ENCODE measurements around the gene C19orf53.
"Not testable (repeated sequence)": the region's sequence is repeated elsewhere in the genome, so short reads cannot be mapped to it uniquely, and the experiment has no call there.

The C19orf53 gene

DNA sequence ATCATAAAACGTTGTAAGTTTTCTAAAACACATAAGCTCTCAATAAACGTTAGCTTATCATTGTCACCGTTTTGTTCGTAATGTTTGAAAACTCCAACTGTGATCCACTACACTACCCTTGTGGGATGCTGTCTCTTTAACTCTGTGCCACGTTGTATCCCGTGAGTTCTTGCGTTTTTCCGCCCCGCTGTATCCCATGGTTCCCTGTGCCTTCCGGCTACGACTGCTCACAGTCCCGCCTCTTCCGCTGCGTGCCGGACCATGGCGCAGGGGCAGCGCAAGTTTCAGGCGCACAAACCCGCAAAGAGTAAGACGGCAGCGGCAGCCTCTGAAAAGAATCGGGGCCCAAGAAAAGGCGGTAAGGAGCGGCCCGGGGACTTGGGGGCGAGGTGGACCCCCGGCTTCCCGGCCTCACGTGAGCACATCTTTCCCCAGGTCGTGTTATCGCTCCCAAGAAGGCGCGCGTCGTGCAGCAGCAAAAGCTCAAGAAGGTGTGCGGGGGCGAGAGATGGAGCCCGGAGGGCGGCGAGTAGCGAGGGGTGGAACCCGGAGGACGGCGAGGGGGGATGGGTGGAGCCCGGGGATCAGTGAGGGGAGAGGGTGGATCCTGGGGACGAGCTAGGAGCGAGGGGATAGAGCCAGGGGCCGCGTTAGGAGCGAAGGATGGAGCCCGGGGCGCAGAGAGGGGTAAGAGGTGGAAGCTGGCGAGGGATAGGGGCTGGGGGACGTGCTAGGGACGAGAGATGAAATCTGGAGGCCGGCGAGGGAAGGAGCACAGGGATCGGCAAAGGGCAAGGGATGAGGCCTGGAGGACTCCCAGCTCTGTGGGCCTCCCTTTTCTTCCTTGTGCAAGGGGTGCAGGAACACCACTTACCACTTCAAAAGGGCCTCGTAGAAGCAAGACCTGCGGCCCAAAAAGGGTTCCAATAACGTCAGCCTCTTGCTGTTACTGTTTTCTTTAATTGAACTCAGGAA, at the start of gene C19orf53:
Gene C19orf53, plus strand, starts transcription at position 240 of the 975 bp plus-strand sequence. Its CDS starts 22 bp downstream, at position 262.
- DNase-seq (ENCODE audit: low spot score): peak; percentile 96

DNA sequence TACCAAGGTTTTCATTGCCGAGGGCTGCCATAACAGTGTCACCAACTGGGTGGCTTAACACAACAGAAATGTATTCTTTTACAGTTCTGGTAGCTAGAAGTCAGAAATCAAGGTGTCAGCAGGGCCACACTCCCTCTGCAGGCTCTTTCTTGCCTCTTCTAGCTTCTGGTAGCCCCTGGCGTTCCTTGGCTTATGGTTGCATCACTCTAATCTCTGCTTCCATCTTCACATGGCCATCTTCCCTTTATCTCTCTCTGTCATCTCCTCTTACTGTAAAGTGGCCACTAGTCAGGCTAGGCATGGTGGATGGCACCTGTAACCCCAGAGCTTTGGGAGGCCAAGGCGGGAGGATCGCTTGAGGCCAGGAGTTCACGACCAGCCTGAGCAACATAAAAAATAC, 47.9 kb upstream of the C19orf53 start:
- no peak for DNase-seq (ENCODE audit: low spot score)

DNA sequence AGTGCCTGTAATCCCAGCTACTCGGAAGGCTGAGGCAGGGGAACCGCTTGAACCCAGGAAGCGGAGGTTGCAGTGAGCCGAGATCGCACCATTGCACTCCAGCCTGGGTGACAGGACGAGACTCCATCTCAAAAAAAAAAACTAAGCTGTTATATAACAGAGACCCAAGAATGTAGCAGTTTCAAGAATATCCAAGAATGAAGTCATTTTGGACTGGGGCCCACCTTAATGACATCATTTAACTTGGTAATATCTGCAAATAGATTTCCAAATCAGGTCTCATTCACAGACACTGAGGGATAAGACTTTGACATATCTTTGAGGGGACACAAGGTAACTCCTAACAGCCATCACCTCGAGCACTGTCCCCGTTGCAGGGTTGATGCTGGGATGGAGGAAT, 46.5 kb upstream of the C19orf53 start:
- DNase-seq (ENCODE audit: low spot score): no peak

DNA sequence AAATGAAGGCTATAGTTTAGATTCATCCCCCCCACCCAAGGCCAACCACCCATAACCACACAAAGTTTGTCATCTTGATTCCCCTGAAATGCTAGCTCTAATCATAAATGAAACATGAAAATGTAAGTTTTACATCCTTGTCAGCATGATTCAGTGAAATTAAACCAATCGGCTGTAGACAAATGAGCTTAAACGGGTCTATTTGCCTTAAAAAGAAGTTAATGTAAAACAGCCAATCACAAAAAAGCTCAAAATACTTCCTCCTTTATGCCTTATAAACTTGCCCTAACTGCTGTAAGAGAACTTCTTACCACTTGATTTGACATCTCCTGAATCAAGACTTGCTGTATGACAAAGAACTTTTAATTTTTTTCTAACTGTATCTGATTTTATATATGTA, 44.4 kb upstream of the C19orf53 start:
- DNase-seq (ENCODE audit: low spot score): no peak

DNA sequence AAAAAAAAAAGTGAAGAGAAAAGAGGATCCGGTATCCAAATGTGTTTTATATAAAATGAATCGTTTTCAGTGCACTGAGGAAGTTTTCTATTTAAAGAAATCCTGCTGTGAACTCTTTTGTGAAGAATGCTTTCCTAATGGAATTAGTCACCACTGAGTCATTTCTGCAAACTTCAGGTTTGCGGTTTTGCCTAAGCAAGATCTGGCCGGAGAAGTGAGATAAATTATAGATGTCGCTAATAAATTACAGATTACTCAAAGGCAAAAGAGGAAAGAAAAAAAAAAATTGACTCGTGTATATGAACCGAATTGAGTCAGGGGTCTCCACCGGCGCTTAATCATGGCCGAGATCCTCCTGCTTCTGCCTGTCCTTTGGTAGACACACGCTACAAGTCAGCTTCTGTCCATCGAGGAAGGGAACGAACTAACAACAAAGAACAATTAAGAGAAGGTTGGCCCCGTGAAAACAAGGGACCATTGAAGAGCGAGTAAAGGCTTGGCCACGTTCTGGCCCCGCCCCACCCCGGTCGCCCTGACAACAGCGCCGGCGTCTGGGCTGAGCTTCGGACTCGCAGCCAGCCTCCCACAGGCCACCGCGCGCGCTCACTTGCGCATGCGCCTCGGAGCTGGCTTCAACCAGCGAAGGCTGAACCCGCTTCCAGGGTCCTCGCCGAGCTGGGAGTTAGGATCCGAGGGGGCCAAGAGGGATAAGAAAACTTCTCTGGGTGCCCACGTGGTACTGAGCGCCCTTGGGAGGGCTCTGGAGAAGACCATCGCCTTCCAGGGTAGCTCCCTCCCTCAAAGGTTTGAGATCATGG, 42.9 kb upstream of the C19orf53 start:
- DNase-seq (ENCODE audit: low spot score): peak; percentile 93

DNA sequence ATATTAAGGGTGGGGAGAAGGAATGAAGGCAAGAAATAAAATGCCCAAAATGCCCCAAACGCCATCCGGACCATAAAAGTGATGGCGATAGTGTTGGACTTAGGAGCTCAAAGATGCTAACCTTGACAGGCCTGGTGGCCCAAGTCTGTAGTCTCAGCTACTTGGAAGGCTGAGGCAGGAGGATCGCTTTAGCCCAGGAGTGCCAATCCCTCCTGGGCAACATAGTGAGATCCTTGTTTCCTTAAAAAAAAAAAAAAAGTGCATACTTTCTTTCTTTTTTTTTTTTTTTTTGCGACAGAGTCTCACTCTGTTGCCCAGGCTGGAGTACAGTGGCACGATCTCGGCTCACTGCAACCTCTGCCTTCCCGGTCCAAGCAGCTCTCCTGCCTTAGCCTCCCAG, 41.9 kb upstream of the C19orf53 start:
- no peak for DNase-seq (ENCODE audit: low spot score)

DNA sequence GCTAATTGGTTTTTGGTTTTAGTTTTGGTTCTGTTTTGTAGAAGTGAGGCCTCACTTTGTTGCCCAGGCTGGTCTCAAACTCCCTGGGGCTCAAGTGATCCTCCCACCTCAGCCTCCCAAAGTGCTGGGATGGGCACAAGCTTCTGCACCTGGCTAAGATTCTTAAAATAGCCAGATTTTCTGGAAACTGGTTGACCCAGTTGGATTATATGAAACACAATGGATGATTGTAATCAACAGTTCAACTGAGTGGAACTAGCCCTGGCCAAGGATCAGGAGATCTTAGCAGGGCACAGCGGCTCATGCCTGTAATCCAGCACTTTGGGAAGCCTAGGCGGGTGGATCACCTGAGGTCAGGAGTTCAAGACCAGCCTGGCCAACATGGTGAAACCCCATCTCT, 39.5 kb upstream of the C19orf53 start:
- DNase-seq (ENCODE audit: low spot score): no peak

DNA sequence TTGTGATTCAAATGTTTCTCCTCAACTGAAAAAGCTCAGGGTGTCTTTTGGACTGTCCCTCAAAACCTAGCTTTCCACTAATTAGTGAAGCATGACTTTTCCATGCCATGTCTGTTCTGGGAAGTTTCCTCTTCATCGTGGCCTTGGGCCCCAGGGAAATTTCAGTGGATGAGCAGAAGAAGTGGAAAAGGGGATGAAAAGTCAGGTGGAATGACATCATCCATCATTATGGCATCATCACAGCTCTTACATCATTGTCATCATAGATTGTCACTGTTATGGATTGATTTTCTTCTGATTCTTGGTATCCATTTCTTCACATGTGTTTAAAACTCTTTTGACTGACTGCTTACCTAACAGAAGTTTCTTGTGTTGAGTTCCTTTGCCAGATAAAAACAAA, 36.2 kb upstream of the C19orf53 start:
- no peak for DNase-seq (ENCODE audit: low spot score)

DNA sequence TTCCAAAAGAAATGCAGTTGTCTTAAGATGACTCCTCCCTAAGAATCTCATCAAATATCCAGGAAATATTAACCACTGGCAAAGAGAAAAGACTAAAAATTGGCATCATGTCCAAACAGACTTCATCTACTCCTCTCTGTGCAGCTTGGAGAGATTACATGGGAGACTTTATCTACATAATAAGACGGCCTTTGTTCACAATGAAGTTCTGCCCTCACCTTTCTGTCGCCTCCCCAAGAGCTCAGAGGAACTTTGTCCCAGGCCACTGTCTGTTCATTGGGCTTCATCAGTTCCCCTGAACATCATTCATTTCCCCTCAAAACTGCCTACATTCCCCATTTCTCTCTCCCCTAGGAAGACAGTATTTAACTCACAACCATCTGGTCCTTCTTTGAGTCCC, 32.4 kb upstream of the C19orf53 start:
- no peak for DNase-seq (ENCODE audit: low spot score)

DNA sequence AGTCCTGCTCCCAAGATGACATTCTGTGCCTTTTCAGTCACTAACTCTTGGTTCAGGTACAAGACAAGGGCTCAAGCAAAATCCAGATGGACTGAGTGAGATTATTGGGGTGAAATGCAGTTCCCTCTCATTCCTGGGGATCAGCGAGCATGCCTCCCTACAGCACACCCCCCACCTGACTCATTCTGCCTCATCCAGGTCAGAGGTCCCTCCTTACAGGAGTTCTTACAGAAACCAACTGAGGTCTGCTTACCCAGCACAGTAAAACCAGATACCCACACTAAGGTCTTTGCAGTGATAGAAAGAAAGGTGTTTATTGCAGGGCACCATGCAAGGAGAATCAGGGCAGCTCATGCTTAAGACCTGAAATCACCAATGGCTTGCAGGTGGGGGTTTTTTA, 31.5 kb upstream of the C19orf53 start:
- no peak for DNase-seq (ENCODE audit: low spot score)

DNA sequence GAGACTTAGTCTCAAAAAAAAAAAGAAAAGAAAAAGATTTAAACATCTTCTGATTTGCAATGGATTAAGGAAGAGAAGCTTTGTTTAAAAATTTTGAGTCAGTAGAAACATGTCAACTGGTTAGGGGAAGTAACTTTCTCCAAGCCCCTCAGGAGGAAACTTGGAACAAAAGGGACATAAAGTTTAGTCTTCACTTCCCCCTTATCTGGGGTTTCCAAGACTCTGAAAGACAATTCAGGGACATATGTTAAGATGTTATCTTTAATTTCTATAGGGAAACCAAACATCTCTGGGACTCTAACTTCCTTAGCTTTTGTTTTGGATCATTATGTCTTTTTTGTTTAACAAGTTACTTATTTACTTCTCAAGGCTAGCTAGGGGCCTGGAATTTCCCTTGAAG, 30.1 kb upstream of the C19orf53 start:
- no peak for DNase-seq (ENCODE audit: low spot score)

DNA sequence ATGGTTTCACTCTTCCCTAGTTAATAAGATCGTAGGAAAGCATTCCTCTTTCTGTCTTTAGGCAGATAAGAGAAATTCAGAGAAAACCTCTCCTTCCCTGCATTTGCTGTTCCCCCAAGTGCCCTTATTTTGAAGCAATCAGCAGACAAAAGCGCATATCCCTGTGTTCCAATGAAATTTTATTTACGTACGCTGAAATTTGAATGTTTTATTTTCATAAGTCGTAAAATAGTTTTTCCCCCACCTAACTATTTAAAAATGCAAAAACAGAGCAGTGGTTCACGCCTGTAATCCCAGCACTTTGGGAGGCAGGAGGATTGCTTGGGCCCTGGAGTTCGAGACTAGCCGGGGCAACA, 27.2 kb upstream of the C19orf53 start:
- DNase-seq (ENCODE audit: low spot score): no peak

DNA sequence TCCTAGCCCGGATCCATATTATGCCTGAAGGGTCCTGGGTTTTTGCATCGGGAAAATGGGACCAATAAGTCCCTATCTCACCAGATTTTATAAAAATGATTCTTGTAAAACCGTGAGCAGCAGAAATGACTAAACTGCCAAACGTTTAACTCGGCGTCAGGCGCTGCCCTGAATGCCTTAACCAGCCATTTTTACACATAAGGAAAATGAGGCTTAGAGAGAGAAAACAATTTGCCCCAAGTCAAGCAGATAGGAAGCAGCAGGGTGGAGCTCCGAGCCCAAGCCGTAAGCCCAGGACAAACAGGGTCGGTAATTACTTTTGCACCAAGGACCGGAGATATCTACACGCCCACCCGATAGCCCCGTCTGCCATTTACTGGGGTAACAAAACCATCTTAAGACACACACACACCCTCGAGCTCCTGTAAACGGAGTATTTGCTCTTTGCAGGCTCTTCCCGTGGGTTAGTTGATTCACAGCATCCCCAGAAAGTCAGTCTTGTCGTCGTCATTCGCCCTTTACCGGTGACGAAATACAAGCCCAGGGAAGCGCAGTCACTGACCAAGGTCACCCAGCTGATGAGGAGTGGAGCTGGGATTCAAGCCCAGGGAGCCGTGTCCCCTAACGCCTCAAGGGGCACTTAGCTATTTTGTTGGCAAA, 26.0 kb upstream of the C19orf53 start:
- no peak for DNase-seq (ENCODE audit: low spot score)

DNA sequence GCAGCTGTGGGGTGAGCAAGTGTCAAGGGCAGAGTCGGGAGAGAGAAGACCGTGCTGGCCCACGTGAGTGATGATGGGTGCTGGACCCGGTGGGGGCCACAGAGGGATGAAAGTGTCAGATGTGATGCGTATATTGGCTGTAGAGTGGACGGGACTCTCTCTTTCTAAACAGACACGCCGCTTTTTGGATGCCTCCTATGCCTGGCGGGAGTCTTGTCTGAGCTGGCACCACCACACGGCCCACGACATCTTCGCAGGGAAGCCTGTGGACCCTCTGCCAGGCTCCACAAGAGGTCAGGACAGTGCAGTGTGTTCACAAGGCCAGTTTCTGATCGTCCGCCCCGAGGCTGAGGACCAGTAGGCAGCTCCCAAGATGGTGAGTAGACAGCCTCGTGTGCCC, 22.8 kb upstream of the C19orf53 start:
- DNase-seq (ENCODE audit: low spot score): no peak

DNA sequence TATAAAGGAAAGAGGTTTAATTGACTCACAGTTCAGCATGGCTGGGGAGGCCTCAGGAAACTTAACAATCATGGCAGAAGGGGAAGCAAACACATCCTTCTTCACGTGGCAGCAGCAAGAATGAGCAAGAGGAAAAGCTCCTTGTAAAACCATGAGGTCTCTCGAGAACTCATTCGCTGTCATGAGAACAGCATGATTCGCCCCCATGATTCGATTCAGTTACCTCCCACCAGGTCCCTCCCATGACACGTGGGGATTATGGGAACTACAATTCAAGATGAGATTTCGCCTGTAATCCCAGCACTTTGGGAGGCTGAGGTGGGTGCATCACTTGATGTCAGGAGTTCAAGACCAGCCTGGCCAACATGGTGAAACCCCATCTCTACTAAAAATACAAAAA, 20.6 kb upstream of the C19orf53 start:
- not testable (repeated sequence) for DNase-seq (ENCODE audit: low spot score)

DNA sequence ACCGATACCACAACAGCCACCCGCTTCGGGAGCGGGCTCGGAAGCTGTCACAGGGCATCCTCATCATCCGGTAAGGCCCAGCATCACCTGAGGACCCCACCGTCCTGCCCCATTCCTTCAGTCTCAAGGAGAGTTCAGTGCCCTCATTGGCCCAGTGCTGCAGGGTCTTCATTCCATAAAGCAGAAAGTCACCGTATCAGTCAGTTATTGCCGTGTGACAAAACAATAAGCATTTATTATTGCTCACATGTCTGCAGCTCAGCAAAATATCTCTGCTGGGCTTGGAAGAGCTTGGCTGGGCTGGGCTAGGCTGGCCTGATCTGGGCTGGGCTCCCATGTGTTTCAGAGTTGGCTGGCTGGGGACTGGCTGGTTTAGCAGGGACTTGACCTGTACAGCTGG, 18.0 kb upstream of the C19orf53 start:
- DNase-seq (ENCODE audit: low spot score): no peak

DNA sequence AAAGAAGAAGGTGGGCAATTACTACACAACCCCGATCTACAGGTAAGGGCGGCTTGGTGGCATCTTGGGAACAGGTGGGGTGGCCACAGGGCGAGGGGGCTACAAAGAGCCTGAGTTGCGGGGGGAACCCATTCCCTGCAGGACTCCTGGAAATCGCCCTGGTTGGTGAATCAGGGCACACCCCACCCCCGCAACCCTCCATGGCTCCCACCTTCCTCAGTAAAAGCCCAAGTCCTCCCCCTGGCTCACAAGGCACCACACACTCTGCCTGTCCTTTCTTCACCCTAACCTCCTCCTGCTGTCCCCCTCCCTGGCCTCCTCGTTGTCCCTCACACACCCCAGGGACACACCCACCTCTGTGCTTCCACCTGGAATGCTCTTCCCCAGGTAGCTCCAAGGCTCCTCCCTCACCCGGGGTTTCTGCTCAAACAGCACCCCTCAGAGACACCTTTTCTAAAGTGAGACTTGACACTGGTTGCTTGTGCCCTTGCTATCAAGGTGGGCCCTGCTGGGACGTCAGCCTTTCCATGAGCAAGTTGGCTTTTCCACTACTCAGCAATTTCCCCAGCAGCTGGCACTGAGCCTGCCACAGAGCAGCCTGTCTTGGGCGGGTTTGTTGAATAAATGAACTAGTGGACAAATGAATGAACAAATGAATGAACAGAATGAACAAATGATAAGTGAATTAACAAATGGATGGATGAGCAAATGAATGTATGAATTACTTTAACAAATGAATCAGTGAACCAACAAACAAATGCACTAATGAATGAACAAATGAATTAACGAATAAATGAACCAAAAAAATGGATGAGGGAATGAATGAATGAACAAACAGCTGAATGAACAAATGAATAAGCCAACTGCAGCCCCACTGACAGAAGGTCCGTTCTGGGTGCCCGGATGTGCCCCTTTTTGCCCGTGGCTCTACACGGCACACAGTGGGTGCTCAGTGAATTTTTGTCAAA, 16.2 kb upstream of the C19orf53 start:
- no peak for DNase-seq (ENCODE audit: low spot score)

DNA sequence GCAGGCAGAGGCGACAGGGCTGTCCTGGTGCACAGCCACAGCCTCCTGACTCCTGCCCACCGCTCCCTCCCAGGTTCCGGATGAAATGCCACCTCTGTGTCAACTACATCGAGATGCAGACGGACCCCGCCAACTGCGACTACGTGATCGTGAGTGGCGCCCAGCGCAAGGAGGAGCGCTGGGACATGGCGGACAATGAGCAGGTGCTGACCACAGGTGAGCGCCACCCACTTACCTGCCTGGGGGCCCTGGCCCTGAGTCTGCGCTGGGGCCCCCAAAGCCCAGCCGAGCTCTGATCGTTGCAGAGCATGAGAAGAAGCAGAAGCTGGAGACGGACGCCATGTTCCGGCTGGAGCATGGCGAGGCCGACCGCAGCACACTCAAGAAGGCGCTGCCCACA, 15.5 kb upstream of the C19orf53 start:
- no peak for DNase-seq (ENCODE audit: low spot score)

DNA sequence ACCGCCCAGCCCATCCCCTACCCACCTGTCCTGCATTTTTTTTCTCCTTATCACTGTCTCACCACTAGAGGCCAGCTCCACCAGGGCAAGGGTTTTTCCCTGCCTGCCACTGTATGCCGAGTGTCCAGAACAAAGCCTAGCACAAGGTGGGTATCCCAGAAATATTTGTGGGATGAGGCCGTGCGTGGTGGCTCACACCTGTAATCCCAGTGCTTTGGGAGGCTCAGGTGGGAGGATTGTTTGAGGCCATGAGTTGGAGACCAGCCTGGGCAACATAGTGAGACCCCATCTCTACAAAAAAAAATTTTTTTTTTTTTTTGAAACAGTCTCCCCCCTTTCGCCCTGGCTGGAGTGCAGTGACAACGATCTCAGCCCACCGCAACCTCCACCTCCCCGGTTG, 12.8 kb upstream of the C19orf53 start:
- DNase-seq (ENCODE audit: low spot score): no peak

DNA sequence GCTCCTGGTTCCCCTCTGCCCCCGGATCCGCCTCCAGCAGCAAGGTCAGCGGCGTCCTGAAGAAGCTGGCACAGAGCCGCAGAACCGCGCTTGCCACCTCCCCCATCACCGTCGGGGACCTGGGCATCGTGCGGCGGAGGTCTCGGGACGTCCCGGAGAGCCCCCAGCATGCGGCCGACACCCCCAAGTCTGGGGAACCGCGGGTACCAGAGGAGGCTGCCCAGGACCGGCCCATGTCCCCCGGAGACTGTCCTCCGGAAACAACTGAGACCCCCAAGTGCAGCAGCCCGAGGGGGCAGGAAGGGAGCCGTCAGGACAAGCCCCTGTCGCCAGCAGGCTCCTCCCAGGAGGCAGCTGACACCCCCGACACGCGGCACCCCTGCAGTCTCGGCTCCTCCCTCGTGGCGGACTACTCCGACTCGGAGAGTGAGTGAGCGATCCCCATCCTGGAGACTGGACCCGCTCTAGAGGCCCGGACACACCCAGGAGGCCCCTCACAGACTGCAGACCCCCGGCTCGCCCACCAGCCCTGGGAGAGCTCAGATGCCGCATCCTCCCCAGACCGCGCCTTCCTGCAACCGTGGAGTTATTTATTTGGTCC, 11.5 kb upstream of the C19orf53 start:
- DNase-seq (ENCODE audit: low spot score): no peak

DNA sequence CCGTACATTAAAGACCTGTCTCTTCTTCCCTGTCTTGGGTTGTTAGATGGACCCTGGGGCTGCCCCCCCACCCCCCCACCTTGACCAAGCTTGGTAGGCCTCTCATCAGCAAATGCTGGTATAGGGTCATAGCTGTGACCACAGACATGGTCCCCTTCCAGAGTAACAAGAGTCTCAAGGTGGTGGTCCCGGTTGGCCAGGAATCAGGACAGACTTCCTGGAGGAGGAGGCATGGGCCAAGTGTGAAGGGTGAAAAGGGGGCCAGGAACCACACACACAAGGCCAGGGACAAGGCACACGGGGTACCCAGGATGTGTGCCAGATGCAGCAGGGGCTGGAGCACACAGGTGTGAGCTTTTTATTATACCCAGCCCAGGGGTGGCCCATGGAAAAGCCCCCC, 11.0 kb upstream of the C19orf53 start:
- DNase-seq (ENCODE audit: low spot score): no peak
